Measurements from ENCODE around the gene GCGR. TPM values are rescaled to one million over a fixed set of nuclear protein-coding genes. Genes with fewer than 3 reads are reported as not detected.

Gene GCGR
- total RNA-seq, 2 experiments from 2014 or later: not detected

GRCh38 chr17:81807839-81808238 is 3.9 kb downstream of the GCGR start:
- no peaks in the 10 kb centered on the region for H3K9me2 ChIP-seq (ENCODE audit: insufficient read depth, low read length)
- H3K4me1 ChIP-seq (ENCODE audit: insufficient read depth, low read length, poor library complexity, severe bottlenecking): no peaks in the 10 kb centered on the region
- H3K27ac ChIP-seq (ENCODE audit: low read depth, low read length, poor library complexity, severe bottlenecking): no peak overlapping the region
- H3K4me2 ChIP-seq (ENCODE audit: low read length): no peak overlapping the region
- H2AFZ ChIP-seq (ENCODE audit: low read length): no peak overlapping the region
- no peaks in the 10 kb centered on the region for H3K9me3 ChIP-seq (ENCODE audit: low read length)
- TF ChIP-seq CTCF (conservative IDR thresholded peaks at IDR 0.05; ENCODE audit: low read length): no peak
- TF ChIP-seq EZH2phosphoT487 (IDR thresholded peaks at IDR 0.05; ENCODE audit: borderline replicate concordance, low read depth, low read length): no peak
- POLR2A ChIA-PET: no interaction called here
- H3K36me3 ChIP-seq (ENCODE audit: insufficient read depth, low read length): no peaks in the 10 kb centered on the region
- no peaks in the 10 kb centered on the region for H3K79me2 ChIP-seq (ENCODE audit: insufficient read depth, low read depth, low read length)
- CTCF ChIA-PET (ENCODE audit: unreplicated experiment): no interaction called here
- H4K20me1 ChIP-seq (ENCODE audit: insufficient read depth, low read length): no peaks in the 10 kb centered on the region
- DNase-seq (ENCODE audit: low spot score): no peak
- BruUV-seq (replicated peaks): no TSS peak
- H3K4me3 ChIP-seq (ENCODE audit: low read depth, low read length, poor library complexity, severe bottlenecking): no peak overlapping the region
- intact Hi-C loops (cut with micrococcal nuclease; ENCODE audit: unreplicated experiment): loop anchor here (2.0 kb wide), 1 partner anchor 75 kb away; no protein-coding TSS in a partner anchor

GRCh38 chr17:81808778-81809555 is 5.0 kb downstream of the GCGR start:
- no peaks in the 10 kb centered on the region for H3K79me2 ChIP-seq (ENCODE audit: insufficient read depth, low read depth, low read length)
- intact Hi-C loops (cut with micrococcal nuclease; ENCODE audit: unreplicated experiment): loop anchor here (2.0 kb wide), 1 partner anchor 76 kb away; no protein-coding TSS in a partner anchor
- no peak overlapping the region for H2AFZ ChIP-seq (ENCODE audit: low read length)
- peak; percentile 63 for TF ChIP-seq CTCF (conservative IDR thresholded peaks at IDR 0.05; ENCODE audit: low read length)
- no peak for TF ChIP-seq EZH2phosphoT487 (IDR thresholded peaks at IDR 0.05; ENCODE audit: borderline replicate concordance, low read depth, low read length)
- no TSS peak for BruUV-seq (replicated peaks)
- POLR2A ChIA-PET: interaction anchor here (0.7 kb wide), 1 partner anchor 445 kb away, joined by 8 read pairs; no protein-coding TSS in a partner anchor
- H3K4me2 ChIP-seq (ENCODE audit: low read length): no peak overlapping the region
- H3K27ac ChIP-seq (ENCODE audit: low read depth, low read length, poor library complexity, severe bottlenecking): no peak overlapping the region
- no peaks in the 10 kb centered on the region for H3K4me1 ChIP-seq (ENCODE audit: insufficient read depth, low read length, poor library complexity, severe bottlenecking)
- CTCF ChIA-PET (ENCODE audit: unreplicated experiment): interaction anchor here (0.6 kb wide), 1 partner anchor 214 kb away, joined by 4 read pairs; the partner anchor contains the start of gene CENPX
- no peaks in the 10 kb centered on the region for H4K20me1 ChIP-seq (ENCODE audit: insufficient read depth, low read length)
- peak; percentile 46 for DNase-seq (ENCODE audit: low spot score)
- no peaks in the 10 kb centered on the region for H3K36me3 ChIP-seq (ENCODE audit: insufficient read depth, low read length)
- H3K9me3 ChIP-seq (ENCODE audit: low read length): no peaks in the 10 kb centered on the region
- no peaks in the 10 kb centered on the region for H3K9me2 ChIP-seq (ENCODE audit: insufficient read depth, low read length)
- no peak overlapping the region for H3K4me3 ChIP-seq (ENCODE audit: low read depth, low read length, poor library complexity, severe bottlenecking)

GRCh38 chr17:81809556-81809998 is 5.6 kb downstream of the GCGR start:
- Histone ChIP-seq H3K79me2 (ENCODE audit: insufficient read depth, low read depth, low read length) (no peaks in the 10 kb centered on the region), H4K20me1 (ENCODE audit: insufficient read depth, low read length) (no peaks in the 10 kb centered on the region), H3K27ac (ENCODE audit: low read depth, low read length, poor library complexity, severe bottlenecking) (no peak overlapping the region), H3K9me2 (ENCODE audit: insufficient read depth, low read length) (no peaks in the 10 kb centered on the region), H3K4me3 (ENCODE audit: low read depth, low read length, poor library complexity, severe bottlenecking) (no peak overlapping the region), H3K36me3 (ENCODE audit: insufficient read depth, low read length) (no peaks in the 10 kb centered on the region), H2AFZ (ENCODE audit: low read length) (no peak overlapping the region), H3K4me2 (ENCODE audit: low read length) (no peak overlapping the region), H3K9me3 (ENCODE audit: low read length) (no peaks in the 10 kb centered on the region), H3K4me1 (ENCODE audit: insufficient read depth, low read length, poor library complexity, severe bottlenecking) (no peaks in the 10 kb centered on the region)
- TF ChIP-seq CTCF (conservative IDR thresholded peaks at IDR 0.05; ENCODE audit: low read length) (no peak), EZH2phosphoT487 (IDR thresholded peaks at IDR 0.05; ENCODE audit: borderline replicate concordance, low read depth, low read length) (no peak)
- ChIA-PET CTCF (ENCODE audit: unreplicated experiment) (no interaction called here), POLR2A (no interaction called here)
- no peak for DNase-seq (ENCODE audit: low spot score)
- intact Hi-C loops (cut with micrococcal nuclease; ENCODE audit: unreplicated experiment): loop anchor here (2.0 kb wide), 1 partner anchor 77 kb away; no protein-coding TSS in a partner anchor
- BruUV-seq (replicated peaks): no TSS peak

Data from OCI-LY7 (cell line).